ENCODE measurements around the gene KCTD17.

DNA sequence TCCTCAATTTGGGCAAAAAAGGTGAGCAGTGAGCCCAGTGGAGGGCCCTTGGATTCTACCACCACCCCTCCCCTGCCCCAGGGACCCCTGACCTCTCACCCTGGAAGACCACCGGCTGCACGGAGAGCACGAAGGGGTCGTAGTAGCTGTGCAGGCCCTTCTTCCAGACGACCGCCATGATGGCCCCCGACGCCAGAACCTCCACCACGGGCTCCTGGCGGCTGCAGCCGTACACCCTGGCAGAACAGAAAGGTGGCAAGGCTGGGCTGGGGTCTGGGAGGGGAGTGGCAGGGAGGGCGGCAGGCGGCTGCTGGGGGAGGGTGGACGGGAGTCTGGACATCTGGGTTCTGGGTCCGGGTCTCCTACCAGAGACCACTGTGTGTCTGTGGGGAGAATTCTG is 34.6 kb downstream of the KCTD17 start:
- TF ChIP-seq, protein P1, sequence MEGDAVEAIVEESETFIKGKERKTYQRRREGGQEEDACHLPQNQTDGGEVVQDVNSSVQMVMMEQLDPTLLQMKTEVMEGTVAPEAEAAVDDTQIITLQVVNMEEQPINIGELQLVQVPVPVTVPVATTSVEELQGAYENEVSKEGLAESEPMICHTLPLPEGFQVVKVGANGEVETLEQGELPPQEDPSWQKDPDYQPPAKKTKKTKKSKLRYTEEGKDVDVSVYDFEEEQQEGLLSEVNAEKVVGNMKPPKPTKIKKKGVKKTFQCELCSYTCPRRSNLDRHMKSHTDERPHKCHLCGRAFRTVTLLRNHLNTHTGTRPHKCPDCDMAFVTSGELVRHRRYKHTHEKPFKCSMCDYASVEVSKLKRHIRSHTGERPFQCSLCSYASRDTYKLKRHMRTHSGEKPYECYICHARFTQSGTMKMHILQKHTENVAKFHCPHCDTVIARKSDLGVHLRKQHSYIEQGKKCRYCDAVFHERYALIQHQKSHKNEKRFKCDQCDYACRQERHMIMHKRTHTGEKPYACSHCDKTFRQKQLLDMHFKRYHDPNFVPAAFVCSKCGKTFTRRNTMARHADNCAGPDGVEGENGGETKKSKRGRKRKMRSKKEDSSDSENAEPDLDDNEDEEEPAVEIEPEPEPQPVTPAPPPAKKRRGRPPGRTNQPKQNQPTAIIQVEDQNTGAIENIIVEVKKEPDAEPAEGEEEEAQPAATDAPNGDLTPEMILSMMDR (IDR thresholded peaks at IDR 0.05; ENCODE audit: low read length): no peak
- no peak for TF ChIP-seq EZH2 (IDR thresholded peaks at IDR 0.05; ENCODE audit: borderline replicate concordance, low read length)
